ENCODE data around the gene PXMP2. TPM values are rescaled to one million over a fixed set of nuclear protein-coding genes. Genes with fewer than 3 reads are reported as not detected.

Gene PXMP2
- total RNA-seq, 2 donors from 2014 or later = 3.0 to 3.1 TPM

GRCh38 chr12:132651444-132652100 lies 35.8 kb upstream of the PXMP2 start:
- Mint-ChIP-seq H3K27me3 (no peaks in the 10 kb centered on the region), H3K27ac (peak overlapping the region; percentile 9), H3K4me3 (no peak overlapping the region), H3K36me3 (ENCODE audit: low read depth) (peaks cover 3% of the 10 kb centered on the region), H3K4me1 (peaks cover 3% of the 10 kb centered on the region)
- DNase-seq (no peak), ATAC-seq (no peak)
- no peaks in the 10 kb centered on the region for H3K9me3 ChIP-seq (ENCODE audit: control insufficient read depth, low read length, poor library complexity, severe bottlenecking)

GRCh38 chr12:132653567-132654290 lies 33.7 kb upstream of the PXMP2 start:
- Mint-ChIP-seq H3K4me3 (no peak overlapping the region), H3K36me3 (ENCODE audit: low read depth) (peaks cover 7% of the 10 kb centered on the region), H3K27me3 (no peaks in the 10 kb centered on the region), H3K4me1 (peaks cover 5% of the 10 kb centered on the region), H3K27ac (peak overlapping the region; percentile 45)
- ATAC-seq (no peak), DNase-seq (no peak)
- H3K9me3 ChIP-seq (ENCODE audit: control insufficient read depth, low read length, poor library complexity, severe bottlenecking) = no peaks in the 10 kb centered on the region

GRCh38 chr12:132657004-132657727 lies 30.2 kb upstream of the PXMP2 start:
- Mint-ChIP-seq H3K36me3 (ENCODE audit: low read depth) (peaks cover 10% of the 10 kb centered on the region), H3K27me3 (no peaks in the 10 kb centered on the region), H3K27ac (no peak overlapping the region), H3K4me3 (no peak overlapping the region), H3K4me1 (peaks cover 5% of the 10 kb centered on the region)
- no peak for ATAC-seq
- DNase-seq = no peak
- no peaks in the 10 kb centered on the region for H3K9me3 ChIP-seq (ENCODE audit: control insufficient read depth, low read length, poor library complexity, severe bottlenecking)

GRCh38 chr12:132658149-132658894 lies 29.1 kb upstream of the PXMP2 start:
- no peak for DNase-seq
- H3K9me3 ChIP-seq (ENCODE audit: control insufficient read depth, low read length, poor library complexity, severe bottlenecking) = no peaks in the 10 kb centered on the region
- H3K27me3 Mint-ChIP-seq = no peaks in the 10 kb centered on the region
- peaks cover 6% of the 10 kb centered on the region for H3K4me1 Mint-ChIP-seq
- no peak for ATAC-seq
- H3K36me3 Mint-ChIP-seq (ENCODE audit: low read depth) = peaks cover 10% of the 10 kb centered on the region
- no peak overlapping the region for H3K4me3 Mint-ChIP-seq
- peak overlapping the region; percentile 34 for H3K27ac Mint-ChIP-seq

- peaks cover 10% of the 10 kb centered on the region for H3K36me3 Mint-ChIP-seq (ENCODE audit: low read depth)
These were observed 28.2 kb upstream of the PXMP2 start for GRCh38 chr12:132659146-132659545.

GRCh38 chr12:132660052-132660451 lies 27.3 kb upstream of the PXMP2 start:
- no peaks in the 10 kb centered on the region for H3K9me3 ChIP-seq (ENCODE audit: control insufficient read depth, low read length, poor library complexity, severe bottlenecking)
- H3K36me3 Mint-ChIP-seq (ENCODE audit: low read depth) = peaks cover 15% of the 10 kb centered on the region
- no peaks in the 10 kb centered on the region for H3K27me3 Mint-ChIP-seq
- no peak for ATAC-seq
- H3K4me3 Mint-ChIP-seq = no peak overlapping the region
- H3K27ac Mint-ChIP-seq = no peak overlapping the region
- no peak for DNase-seq
- H3K4me1 Mint-ChIP-seq = peaks cover 7% of the 10 kb centered on the region

More at GRCh38 chr12:132659146-132659545, 28.2 kb upstream of the PXMP2 start:
- DNase-seq (no peak), ATAC-seq (no peak)
- Mint-ChIP-seq H3K4me1 (peaks cover 6% of the 10 kb centered on the region), H3K27me3 (no peaks in the 10 kb centered on the region), H3K4me3 (no peak overlapping the region), H3K27ac (no peak overlapping the region)
- no peaks in the 10 kb centered on the region for H3K9me3 ChIP-seq (ENCODE audit: control insufficient read depth, low read length, poor library complexity, severe bottlenecking)

- Mint-ChIP-seq H3K4me3 (no peak overlapping the region), H3K36me3 (ENCODE audit: low read depth) (peaks cover 19% of the 10 kb centered on the region), H3K4me1 (peaks cover 8% of the 10 kb centered on the region), H3K27ac (no peak overlapping the region), H3K27me3 (no peaks in the 10 kb centered on the region)
- ATAC-seq = no peak
- no peaks in the 10 kb centered on the region for H3K9me3 ChIP-seq (ENCODE audit: control insufficient read depth, low read length, poor library complexity, severe bottlenecking)
- DNase-seq = no peak
These were observed 26.4 kb upstream of the PXMP2 start for GRCh38 chr12:132660996-132661395.

GRCh38 chr12:132661972-132662371 lies 25.4 kb upstream of the PXMP2 start:
- Mint-ChIP-seq H3K27ac (no peak overlapping the region), H3K27me3 (no peaks in the 10 kb centered on the region), H3K4me1 (peaks cover 6% of the 10 kb centered on the region), H3K4me3 (no peak overlapping the region), H3K36me3 (ENCODE audit: low read depth) (peaks cover 22% of the 10 kb centered on the region)
- no peaks in the 10 kb centered on the region for H3K9me3 ChIP-seq (ENCODE audit: control insufficient read depth, low read length, poor library complexity, severe bottlenecking)
- DNase-seq = no peak
- no peak for ATAC-seq

- Mint-ChIP-seq H3K27ac (no peak overlapping the region), H3K36me3 (ENCODE audit: low read depth) (peaks cover 21% of the 10 kb centered on the region)
These were observed 24.3 kb upstream of the PXMP2 start for GRCh38 chr12:132662901-132663755.

GRCh38 chr12:132664206-132665148 lies 22.9 kb upstream of the PXMP2 start:
- DNase-seq (no peak), ATAC-seq (no peak)
- peaks cover 8% of the 10 kb centered on the region for H3K4me1 Mint-ChIP-seq
- H3K36me3 Mint-ChIP-seq (ENCODE audit: low read depth) = peaks cover 21% of the 10 kb centered on the region
- H3K27ac Mint-ChIP-seq = no peak overlapping the region
- H3K27me3 Mint-ChIP-seq = no peaks in the 10 kb centered on the region
- no peaks in the 10 kb centered on the region for H3K9me3 ChIP-seq (ENCODE audit: control insufficient read depth, low read length, poor library complexity, severe bottlenecking)
- H3K4me3 Mint-ChIP-seq = no peak overlapping the region

More at GRCh38 chr12:132662901-132663755, 24.3 kb upstream of the PXMP2 start:
- no peak overlapping the region for H3K4me3 Mint-ChIP-seq
- ATAC-seq = no peak
- H3K9me3 ChIP-seq (ENCODE audit: control insufficient read depth, low read length, poor library complexity, severe bottlenecking) = no peaks in the 10 kb centered on the region
- no peak for DNase-seq
- peaks cover 8% of the 10 kb centered on the region for H3K4me1 Mint-ChIP-seq
- H3K27me3 Mint-ChIP-seq = no peaks in the 10 kb centered on the region

GRCh38 chr12:132665149-132665491 lies 22.3 kb upstream of the PXMP2 start:
- ATAC-seq = no peak
- peaks cover 19% of the 10 kb centered on the region for H3K36me3 Mint-ChIP-seq (ENCODE audit: low read depth)
- DNase-seq = no peak
- no peak overlapping the region for H3K4me3 Mint-ChIP-seq
- no peaks in the 10 kb centered on the region for H3K9me3 ChIP-seq (ENCODE audit: control insufficient read depth, low read length, poor library complexity, severe bottlenecking)
- no peaks in the 10 kb centered on the region for H3K27me3 Mint-ChIP-seq
- H3K4me1 Mint-ChIP-seq = peaks cover 8% of the 10 kb centered on the region
- H3K27ac Mint-ChIP-seq = no peak overlapping the region

Measured in T-helper 17 cell (primary cell).